IMR-90 (cell line): ENCODE data around the gene SRR. TPM values are rescaled to one million over a fixed set of nuclear protein-coding genes. Genes with fewer than 3 reads are reported as not detected.

Source experiments
- ATAC-seq: fragments of 200-7000 bp; cut with Tn5 transposase; 2 replicates; pipeline ENCODE4 v1.9.1; 2020; ENCODE audit warnings: low read depth, mild to moderate bottlenecking, moderate library complexity
- BruUV-seq: library from RNA; stranded (reverse); fragments of 400-500 nt; replicated peaks from 2 replicates; lab custom pipeline; 2021; lab: Mats Ljungman, UMichigan
- CTCF ChIA-PET: fragments of 300-600 bp; formaldehyde crosslinking; extraction: SDS; loops from one replicate; lab custom pipeline; 2021; ENCODE audit warnings: antibody characterized with exemption; lab: Yijun Ruan, JAX
- POLR2A ChIA-PET: fragments of 300-600 bp; sonication (Branson Sonifier 250); formaldehyde crosslinking; loops from one replicate; lab custom pipeline; 2022; ENCODE audit warnings: antibody characterized with exemption; ENCODE audit not compliant: unreplicated experiment; lab: Charles Lee
- DNase-seq: peaks from one replicate; pipeline ENCODE4 v3.0.0; 2013
- H2AFZ ChIP-seq: replicated peaks from 2 replicates; pipeline ENCODE3; 2013; ENCODE audit warnings: low read length, mild to moderate bottlenecking; ENCODE audit not compliant: poor library complexity
- H2AK5ac ChIP-seq: 2 replicates; pipeline ENCODE4 v1.6.1; 2013; ENCODE audit warnings: low read depth, low read length, inconsistent platforms
- H2AK9ac ChIP-seq: replicated peaks from 2 replicates; pipeline ENCODE3; 2013; ENCODE audit warnings: mild to moderate bottlenecking, low read depth, low read length, moderate library complexity; ENCODE audit not compliant: poor library complexity
- H2BK120ac ChIP-seq: 2 replicates; pipeline ENCODE4 v1.6.1; 2013; ENCODE audit warnings: low read depth, low read length, inconsistent platforms
- H2BK15ac ChIP-seq: 3 replicates; pipeline ENCODE4 v1.6.1; 2013; ENCODE audit warnings: low read depth, low read length, inconsistent platforms
- H2BK20ac ChIP-seq: 2 replicates; pipeline ENCODE4 v1.6.1; 2013; ENCODE audit warnings: low read depth, mild to moderate bottlenecking, inconsistent platforms, low read length, moderate library complexity
- H2BK5ac ChIP-seq: 2 replicates; pipeline ENCODE4 v1.6.1; 2013; ENCODE audit warnings: mild to moderate bottlenecking, low read depth, low read length, inconsistent platforms; ENCODE audit not compliant: poor library complexity, severe bottlenecking
- H3K14ac ChIP-seq: replicated peaks from 2 replicates; pipeline ENCODE4 v1.6.1; 2013; ENCODE audit warnings: low read depth, low read length, inconsistent platforms
- H3K18ac ChIP-seq: 2 replicates; pipeline ENCODE4 v1.6.1; 2013; ENCODE audit warnings: low read depth, low read length, control low read depth
- H3K23ac ChIP-seq: 2 replicates; pipeline ENCODE4 v1.6.1; 2013; ENCODE audit warnings: low read depth, low read length, inconsistent platforms
- H3K27ac ChIP-seq: 2 replicates; pipeline ENCODE4 v1.5.1; 2013; ENCODE audit warnings: mild to moderate bottlenecking, control low read depth, low read length; ENCODE audit not compliant: insufficient read depth
- H3K27me3 ChIP-seq: 2 replicates; pipeline ENCODE4 v1.6.1; 2013; ENCODE audit warnings: low read length; ENCODE audit not compliant: control insufficient read depth, insufficient read depth
- H3K36me3 ChIP-seq: 2 replicates; pipeline ENCODE4 v1.6.1; 2013; ENCODE audit warnings: low read length, mixed read lengths; ENCODE audit not compliant: control insufficient read depth, insufficient read depth
- H3K4ac ChIP-seq: 2 replicates; pipeline ENCODE4 v1.6.1; 2013; ENCODE audit warnings: low read depth, low read length, inconsistent platforms
- H3K4me1 ChIP-seq: 2 replicates; pipeline ENCODE4 v1.6.1; 2013; ENCODE audit warnings: low read length, mixed read lengths; ENCODE audit not compliant: control insufficient read depth, insufficient read depth
- H3K4me2 ChIP-seq: 2 replicates; pipeline ENCODE4 v1.6.1; 2013; ENCODE audit warnings: low read depth, mild to moderate bottlenecking, control low read depth, low read length, moderate library complexity
- H3K4me3 ChIP-seq: 2 replicates; pipeline ENCODE4 v1.5.1; 2013; ENCODE audit warnings: low read depth, mild to moderate bottlenecking, control low read depth, low read length, moderate library complexity; ENCODE audit not compliant: insufficient read depth
- H3K56ac ChIP-seq: 2 replicates; pipeline ENCODE4 v1.6.1; 2013; ENCODE audit warnings: low read length, inconsistent platforms; ENCODE audit not compliant: insufficient read depth; ENCODE audit errors: extremely low read depth
- H3K79me1 ChIP-seq, 2 experiments: 2 replicates each; pipeline ENCODE4 v1.6.1; 2013; ENCODE audit warnings: low read length in 2 of 2, inconsistent platforms in 1 of 2, low read depth in 1 of 2
- H3K9ac ChIP-seq: 2 replicates; pipeline ENCODE4 v1.6.1; 2013; ENCODE audit warnings: low read depth, low read length, control low read depth
- H3K9me1 ChIP-seq: 2 replicates; pipeline ENCODE4 v1.6.1; 2013; ENCODE audit warnings: low read length, inconsistent platforms; ENCODE audit not compliant: insufficient read depth
- H3K9me3 ChIP-seq: 2 replicates; pipeline ENCODE4 v1.6.1; 2013; ENCODE audit warnings: low read length; ENCODE audit not compliant: control insufficient read depth, insufficient read depth
- H4K20me1 ChIP-seq: 2 replicates; pipeline ENCODE4 v1.6.1; 2013; ENCODE audit warnings: low read length, inconsistent platforms; ENCODE audit not compliant: insufficient read depth
- H4K5ac ChIP-seq: 2 replicates; pipeline ENCODE4 v1.6.1; 2013; ENCODE audit warnings: mild to moderate bottlenecking, low read depth, low read length, control low read depth
- H4K8ac ChIP-seq, 2 experiments: 2 replicates each; pipeline ENCODE4 v1.6.1; 2013; ENCODE audit warnings: low read depth in 2 of 2, low read length in 2 of 2, control low read depth in 1 of 2, inconsistent platforms in 1 of 2
- H4K91ac ChIP-seq: 2 replicates; pipeline ENCODE4 v1.6.1; 2013; ENCODE audit warnings: low read depth, low read length, inconsistent platforms; ENCODE audit not compliant: insufficient read depth
- BHLHE40 ChIP-seq: fragments of 150-350 bp; IDR thresholded peaks from 2 replicates; pipeline ENCODE4 v1.6.1; 2016; ENCODE audit warnings: mild to moderate bottlenecking, low read depth, low read length
- CEBPB ChIP-seq: IDR thresholded peaks from 2 replicates; pipeline ENCODE4 v1.6.1; 2012; ENCODE audit warnings: low read depth, low read length, improper control_type of control experiment
- CHD1 ChIP-seq: IDR thresholded peaks from 2 replicates; pipeline ENCODE4 v1.6.1; 2012; ENCODE audit warnings: low read depth, low read length, improper control_type of control experiment
- FOS ChIP-seq: fragments of 150-350 bp; IDR thresholded peaks from 2 replicates; pipeline ENCODE4 v1.6.1; 2016; ENCODE audit warnings: low read depth, low read length
- MAZ ChIP-seq: IDR thresholded peaks from 2 replicates; pipeline ENCODE4 v1.6.1; 2012; ENCODE audit warnings: low read depth, mild to moderate bottlenecking, low read length, improper control_type of control experiment, moderate library complexity, borderline replicate concordance
- MXI1 ChIP-seq: IDR thresholded peaks from 2 replicates; pipeline ENCODE4 v1.6.1; 2012; ENCODE audit warnings: low read depth, mild to moderate bottlenecking, low read length, moderate library complexity, borderline replicate concordance
- NFE2L2 ChIP-seq: fragments of 150-350 bp; IDR thresholded peaks from 2 replicates; pipeline ENCODE4 v1.6.1; 2016; ENCODE audit warnings: low read depth, mild to moderate bottlenecking, low read length
- POLR2A ChIP-seq: IDR thresholded peaks from 2 replicates; pipeline ENCODE4 v1.6.1; 2012; ENCODE audit warnings: mild to moderate bottlenecking, low read depth, low read length
- RCOR1 ChIP-seq: IDR thresholded peaks from 2 replicates; pipeline ENCODE4 v1.6.1; 2012; ENCODE audit warnings: mild to moderate bottlenecking, low read length, improper control_type of control experiment; ENCODE audit not compliant: insufficient replicate concordance
- SMC3 ChIP-seq: fragments of 150-350 bp; IDR thresholded peaks from 2 replicates; pipeline ENCODE4 v1.6.1; 2016; ENCODE audit warnings: low read depth, mild to moderate bottlenecking, antibody characterized with exemption, low read length, moderate library complexity
- WGBS, 2 experiments: methylation state at CpG; one replicate each; pipeline versions ENCODE4 v1.1.5 to v1.1.7; 2013; ENCODE audit warnings: missing lambda C conversion rate in 2 of 2; ENCODE audit not compliant: insufficient read length in 1 of 2; ENCODE audit errors: extremely low coverage in 2 of 2; 5-methylcytosine and 5-hydroxymethylcytosine counted together
- dilution Hi-C: fragments of 300-500 bp; cut with HindIII; formaldehyde crosslinking; loops from one replicate; pipeline ENCODE4 v1.14.3; 2018; ENCODE audit warnings: low sequenced_read_pairs; ENCODE audit not compliant: unreplicated experiment
- in situ Hi-C: fragments of 300-500 bp; cut with MboI; formaldehyde crosslinking; loops from 3 replicates; pipeline ENCODE4 v1.14.3; 2019; ENCODE audit warnings: low sequenced_read_pairs, inconsistent platforms, mixed read lengths
- intact Hi-C: fragments of 100-400 bp; cut with micrococcal nuclease; formaldehyde crosslinking; loops from 2 replicates; pipeline ENCODE4 v1.10.0; 2022
- polyA plus RNA-seq, 3 experiments: library from polyadenylated mRNA; depleted of rRNA; stranded (reverse); fragments of >200 nt; gene quantifications; 2 replicates each; pipeline ENCODE4 v1.2.3, GENCODE V29; 2012; ENCODE audit warnings: low replicate concordance in 1 of 3
- total RNA-seq: library from RNA; depleted of rRNA; stranded (reverse); fragments of >200 nt; gene quantifications from 2 replicates; pipeline ENCODE4 v1.2.3, GENCODE V29; 2012
- TF ChIP-seq, protein P1 (sequence below): conservative IDR thresholded peaks from 2 replicates; pipeline ENCODE4 v1.5.1; 2012; ENCODE audit warnings: mild to moderate bottlenecking, low read depth, low read length, improper control_type of control experiment
- TF ChIP-seq, protein P2 (sequence below): fragments of 150-350 bp; IDR thresholded peaks from 2 replicates; pipeline ENCODE4 v1.6.1; 2016; ENCODE audit warnings: low read depth, mild to moderate bottlenecking, low read length, moderate library complexity, borderline replicate concordance
- TF ChIP-seq, protein P3 (sequence below): fragments of 150-350 bp; IDR thresholded peaks from 2 replicates; pipeline ENCODE4 v1.6.1; 2017; ENCODE audit warnings: mild to moderate bottlenecking, antibody characterized with exemption, low read length, low read depth

SRR gene
- total and polyA plus RNA-seq, 2 of the 4 experiments (the other 2 are of a cell fraction) = 14.5 to 52.7 TPM

DNA sequence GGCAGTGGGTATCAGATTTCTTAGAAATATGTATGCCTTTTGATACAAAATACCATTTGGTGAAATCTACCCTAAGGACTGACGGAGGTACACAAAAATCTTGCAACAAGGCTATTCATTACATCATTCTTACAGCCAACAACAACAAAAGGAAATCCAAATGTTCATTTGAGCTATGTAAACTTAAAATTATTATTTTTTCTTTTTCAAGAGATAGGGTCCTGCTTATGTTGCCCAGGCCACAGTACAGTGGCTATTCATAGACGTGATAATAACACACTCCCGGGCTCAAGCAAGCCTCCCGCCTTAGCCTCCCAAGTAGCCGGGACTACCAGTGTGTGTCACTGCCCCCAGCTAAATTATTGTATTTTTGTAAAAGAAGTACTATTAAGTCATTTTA is 9.0 kb downstream of the SRR start:
- no peak for ATAC-seq
- POLR2A ChIA-PET = no interaction called here

More for the DNA sequence above, 9.0 kb downstream of the SRR start:
- Histone ChIP-seq H2AK5ac (no peak overlapping the region), H4K8ac (no peak overlapping the region), H3K27ac (peak overlapping the region; percentile 54; the same call in 1 of the 2 replicates), H3K27me3 (no peaks in the 10 kb centered on the region), H3K9ac (no peak overlapping the region), H3K79me1 (peaks cover 10 to 25% of the 10 kb centered on the region in 2 experiments), H3K4me1 (peaks cover 3% of the 10 kb centered on the region; the same call in 1 of the 2 replicates), H3K9me1 (0 out of 2 replicates have a peak, but pooled peaks cover 3% of the 10 kb centered on the region), H3K4me2 (no peak overlapping the region), H3K14ac (no peak overlapping the region), H2BK5ac (no peak overlapping the region), H2AFZ (no peak overlapping the region), H3K23ac (no peak overlapping the region), H4K20me1 (no peaks in the 10 kb centered on the region), H3K36me3 (0 out of 2 replicates have a peak, but pooled peaks cover under 1% of the 10 kb centered on the region), H4K91ac (no peak overlapping the region), H2BK20ac (no peak overlapping the region), H4K5ac (no peak overlapping the region), H2AK9ac (no peak overlapping the region), H2BK15ac (no peak overlapping the region), H3K4me3 (no peak overlapping the region), H3K56ac (no peak overlapping the region), H2BK120ac (no peak overlapping the region), H3K4ac (no peak overlapping the region), H3K9me3 (no peaks in the 10 kb centered on the region), H3K18ac (no peak overlapping the region)
- no CpG with 5 or more reads among the region's 5 CpGs for WGBS, 2 experiments
- no TSS peak for BruUV-seq
- no peak for DNase-seq
- TF ChIP-seq RCOR1 (no peak), CHD1 (no peak), FOS (no peak), MXI1 (no peak), SMC3 (no peak), NFE2L2 (no peak), BHLHE40 (no peak), POLR2A (no peak), CEBPB (no peak), MAZ (no peak)
- TF ChIP-seq, protein P1, sequence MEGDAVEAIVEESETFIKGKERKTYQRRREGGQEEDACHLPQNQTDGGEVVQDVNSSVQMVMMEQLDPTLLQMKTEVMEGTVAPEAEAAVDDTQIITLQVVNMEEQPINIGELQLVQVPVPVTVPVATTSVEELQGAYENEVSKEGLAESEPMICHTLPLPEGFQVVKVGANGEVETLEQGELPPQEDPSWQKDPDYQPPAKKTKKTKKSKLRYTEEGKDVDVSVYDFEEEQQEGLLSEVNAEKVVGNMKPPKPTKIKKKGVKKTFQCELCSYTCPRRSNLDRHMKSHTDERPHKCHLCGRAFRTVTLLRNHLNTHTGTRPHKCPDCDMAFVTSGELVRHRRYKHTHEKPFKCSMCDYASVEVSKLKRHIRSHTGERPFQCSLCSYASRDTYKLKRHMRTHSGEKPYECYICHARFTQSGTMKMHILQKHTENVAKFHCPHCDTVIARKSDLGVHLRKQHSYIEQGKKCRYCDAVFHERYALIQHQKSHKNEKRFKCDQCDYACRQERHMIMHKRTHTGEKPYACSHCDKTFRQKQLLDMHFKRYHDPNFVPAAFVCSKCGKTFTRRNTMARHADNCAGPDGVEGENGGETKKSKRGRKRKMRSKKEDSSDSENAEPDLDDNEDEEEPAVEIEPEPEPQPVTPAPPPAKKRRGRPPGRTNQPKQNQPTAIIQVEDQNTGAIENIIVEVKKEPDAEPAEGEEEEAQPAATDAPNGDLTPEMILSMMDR = no peak
- TF ChIP-seq, protein P2, sequence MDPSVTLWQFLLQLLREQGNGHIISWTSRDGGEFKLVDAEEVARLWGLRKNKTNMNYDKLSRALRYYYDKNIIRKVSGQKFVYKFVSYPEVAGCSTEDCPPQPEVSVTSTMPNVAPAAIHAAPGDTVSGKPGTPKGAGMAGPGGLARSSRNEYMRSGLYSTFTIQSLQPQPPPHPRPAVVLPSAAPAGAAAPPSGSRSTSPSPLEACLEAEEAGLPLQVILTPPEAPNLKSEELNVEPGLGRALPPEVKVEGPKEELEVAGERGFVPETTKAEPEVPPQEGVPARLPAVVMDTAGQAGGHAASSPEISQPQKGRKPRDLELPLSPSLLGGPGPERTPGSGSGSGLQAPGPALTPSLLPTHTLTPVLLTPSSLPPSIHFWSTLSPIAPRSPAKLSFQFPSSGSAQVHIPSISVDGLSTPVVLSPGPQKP = no peak
- TF ChIP-seq, protein P3, sequence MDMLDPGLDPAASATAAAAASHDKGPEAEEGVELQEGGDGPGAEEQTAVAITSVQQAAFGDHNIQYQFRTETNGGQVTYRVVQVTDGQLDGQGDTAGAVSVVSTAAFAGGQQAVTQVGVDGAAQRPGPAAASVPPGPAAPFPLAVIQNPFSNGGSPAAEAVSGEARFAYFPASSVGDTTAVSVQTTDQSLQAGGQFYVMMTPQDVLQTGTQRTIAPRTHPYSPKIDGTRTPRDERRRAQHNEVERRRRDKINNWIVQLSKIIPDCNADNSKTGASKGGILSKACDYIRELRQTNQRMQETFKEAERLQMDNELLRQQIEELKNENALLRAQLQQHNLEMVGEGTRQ = no peak
- in situ Hi-C loops = no loop called here
- dilution Hi-C loops = no loop called here
- intact Hi-C loops = no loop called here
- CTCF ChIA-PET = interaction anchor here (0.6 kb wide), 1 partner anchor 221 kb away, joined by 3 read pairs; no protein-coding TSS in a partner anchor
